OCI-LY3 (cell line): ENCODE data around the gene ABHD12.

Experiments used
- EZH2phosphoT487 ChIP-seq: fragments of 200-600 bp; shearing (Covaris generic); IDR thresholded peaks from 2 replicates; pipeline ENCODE4 v1.6.1; 2018; ENCODE audit warnings: antibody characterized with exemption, mixed run types, low read depth
- TF ChIP-seq, protein P1 (sequence below): fragments of 200-600, 300-600 bp; sonication (generic); IDR thresholded peaks from 2 replicates; pipeline ENCODE4 v1.5.1; 2014; ENCODE audit warnings: antibody characterized with exemption, low read length, low read depth

GRCh38 chr20:25309395-25310267 lies 81.0 kb downstream of the ABHD12 start:
- TF ChIP-seq, protein P1, sequence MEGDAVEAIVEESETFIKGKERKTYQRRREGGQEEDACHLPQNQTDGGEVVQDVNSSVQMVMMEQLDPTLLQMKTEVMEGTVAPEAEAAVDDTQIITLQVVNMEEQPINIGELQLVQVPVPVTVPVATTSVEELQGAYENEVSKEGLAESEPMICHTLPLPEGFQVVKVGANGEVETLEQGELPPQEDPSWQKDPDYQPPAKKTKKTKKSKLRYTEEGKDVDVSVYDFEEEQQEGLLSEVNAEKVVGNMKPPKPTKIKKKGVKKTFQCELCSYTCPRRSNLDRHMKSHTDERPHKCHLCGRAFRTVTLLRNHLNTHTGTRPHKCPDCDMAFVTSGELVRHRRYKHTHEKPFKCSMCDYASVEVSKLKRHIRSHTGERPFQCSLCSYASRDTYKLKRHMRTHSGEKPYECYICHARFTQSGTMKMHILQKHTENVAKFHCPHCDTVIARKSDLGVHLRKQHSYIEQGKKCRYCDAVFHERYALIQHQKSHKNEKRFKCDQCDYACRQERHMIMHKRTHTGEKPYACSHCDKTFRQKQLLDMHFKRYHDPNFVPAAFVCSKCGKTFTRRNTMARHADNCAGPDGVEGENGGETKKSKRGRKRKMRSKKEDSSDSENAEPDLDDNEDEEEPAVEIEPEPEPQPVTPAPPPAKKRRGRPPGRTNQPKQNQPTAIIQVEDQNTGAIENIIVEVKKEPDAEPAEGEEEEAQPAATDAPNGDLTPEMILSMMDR: no peak
- no peak for TF ChIP-seq EZH2phosphoT487
